Mucosa of rectum (tissue), 2 donors: ENCODE measurements around the gene GREB1L.

Source experiments
- H3K27ac ChIP-seq, 2 donors: one replicate each; pipeline ENCODE4 v1.7.0; 2013; ENCODE audit warnings: inconsistent platforms in 2 of 2, low read depth in 2 of 2, low read length in 2 of 2
- H3K27me3 ChIP-seq, 2 donors: one replicate each; pipeline ENCODE4 v1.7.0; 2013; ENCODE audit warnings: low read length in 2 of 2; ENCODE audit not compliant: control insufficient read depth in 2 of 2, insufficient read depth in 2 of 2
- H3K36me3 ChIP-seq, 2 donors: one replicate each; pipeline ENCODE4 v1.7.0; 2013; ENCODE audit warnings: low read length in 2 of 2; ENCODE audit not compliant: control insufficient read depth in 2 of 2, insufficient read depth in 2 of 2
- H3K4me1 ChIP-seq, 2 donors: one replicate each; pipeline ENCODE4 v1.7.0; 2013; ENCODE audit warnings: low read length in 2 of 2, mild to moderate bottlenecking in 1 of 2; ENCODE audit not compliant: control insufficient read depth in 2 of 2, insufficient read depth in 2 of 2
- H3K4me3 ChIP-seq, 2 donors: one replicate each; pipeline ENCODE4 v1.7.0; 2013; ENCODE audit warnings: low read length in 2 of 2
- H3K9ac ChIP-seq, 2 donors: one replicate each; pipeline ENCODE4 v1.7.0; 2013; ENCODE audit warnings: low read length in 2 of 2, low read depth in 1 of 2, mild to moderate bottlenecking in 1 of 2
- H3K9me3 ChIP-seq, 2 donors: one replicate each; pipeline ENCODE4 v1.7.0; 2013; ENCODE audit warnings: low read length in 2 of 2; ENCODE audit not compliant: control insufficient read depth in 2 of 2
- donor health status: healthy.
- donor health status: Normal muscosa, but diverticular disease.

The GREB1L gene

DNA sequence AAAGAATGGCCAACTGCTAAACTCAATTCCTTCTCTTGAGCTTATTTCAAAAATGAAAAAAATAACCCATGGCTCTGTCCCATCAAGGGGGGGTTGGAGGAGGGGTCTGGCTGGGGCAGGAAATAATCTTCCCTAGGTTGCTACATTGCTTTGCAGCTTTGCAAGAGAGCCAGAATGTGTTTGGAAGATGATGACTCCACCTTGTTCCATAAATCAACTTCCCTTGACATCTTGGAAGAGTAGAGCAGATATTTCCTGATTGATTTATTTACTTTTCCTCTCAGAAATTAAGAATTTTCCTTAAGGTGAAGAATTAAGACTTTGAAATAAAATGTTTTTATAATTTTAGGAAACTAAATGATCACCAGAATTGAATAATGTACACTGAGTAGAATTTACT lies 317.2 kb downstream of the GREB1L start:
- Histone ChIP-seq H3K4me3 (no peak overlapping the region), H3K9ac (no peak overlapping the region), H3K9me3 (no peaks in the 10 kb centered on the region), H3K4me1 (no peaks in the 10 kb centered on the region), H3K36me3 (peaks cover 27 to 42% of the 10 kb centered on the region in 2 donors), H3K27ac (no peak overlapping the region), H3K27me3 (no peaks in the 10 kb centered on the region)

- H3K27me3 ChIP-seq = no peaks in the 10 kb centered on the region
- H3K36me3 ChIP-seq = peaks cover 34 to 43% of the 10 kb centered on the region in 2 donors
- no peaks in the 10 kb centered on the region for H3K4me1 ChIP-seq
- no peak overlapping the region for H3K4me3 ChIP-seq
- no peaks in the 10 kb centered on the region for H3K9me3 ChIP-seq
- no peak overlapping the region for H3K27ac ChIP-seq
- H3K9ac ChIP-seq = no peak overlapping the region
Observed at GRCh38 chr18:21571772-21572171, 329.7 kb downstream of the GREB1L start.
